DND-41 (cell line): ENCODE measurements around the gene WDR5.

Experiments used
- ATAC-seq: fragments of 200-7000 bp; cut with Tn5 transposase; 3 replicates; pipeline ENCODE4 v1.9.1; 2021; ENCODE audit warnings: low read depth; ENCODE audit not compliant: insufficient read depth
- DNase-seq: peaks from one replicate; pipeline ENCODE4 v3.0.0-alpha.2; 2020
- H2AFZ ChIP-seq: 2 replicates; pipeline ENCODE4 v1.6.0; 2012; ENCODE audit warnings: low read depth, low read length
- H3K27ac ChIP-seq: 2 replicates; pipeline ENCODE4 v1.5.1; 2012; ENCODE audit warnings: low read length, inconsistent platforms
- H3K27me3 ChIP-seq: fragments of 200-600 bp; sonication (generic); 2 replicates; pipeline ENCODE4 v1.6.0; 2012; ENCODE audit warnings: low read length, mild to moderate bottlenecking, inconsistent platforms; ENCODE audit not compliant: insufficient read depth, poor library complexity
- H3K36me3 ChIP-seq: 2 replicates; pipeline ENCODE4 v1.5.1; 2012; ENCODE audit warnings: low read length, inconsistent platforms; ENCODE audit not compliant: insufficient read depth
- H3K4me1 ChIP-seq: 2 replicates; pipeline ENCODE4 v1.5.1; 2012; ENCODE audit warnings: mild to moderate bottlenecking, low read length; ENCODE audit not compliant: insufficient read depth
- H3K4me2 ChIP-seq: 2 replicates; pipeline ENCODE4 v1.6.0; 2012; ENCODE audit warnings: mild to moderate bottlenecking, moderate library complexity, low read length, inconsistent platforms; ENCODE audit not compliant: insufficient read depth
- H3K4me3 ChIP-seq, 2 experiments: fragments of 200-600 bp in 1 of 2; shearing (Covaris generic) in 1 of 2; 2 replicates each; pipeline ENCODE4 v1.5.1; 2012 to 2016; ENCODE audit warnings: inconsistent platforms in 2 of 2, low read length in 2 of 2, mild to moderate bottlenecking in 2 of 2, low read depth in 1 of 2, moderate library complexity in 1 of 2
- H3K79me2 ChIP-seq: 2 replicates; pipeline ENCODE4 v1.6.0; 2012; ENCODE audit warnings: low read length, inconsistent platforms; ENCODE audit not compliant: insufficient read depth
- H3K9ac ChIP-seq: 2 replicates; pipeline ENCODE4 v1.6.0; 2012; ENCODE audit warnings: low read depth, mild to moderate bottlenecking, inconsistent platforms, low read length, moderate library complexity
- H3K9me3 ChIP-seq: 2 replicates; pipeline ENCODE4 v1.5.1; 2012; ENCODE audit warnings: low read length, moderate library complexity, mild to moderate bottlenecking, inconsistent platforms; ENCODE audit not compliant: insufficient read depth, severe bottlenecking
- H4K20me1 ChIP-seq: 2 replicates; pipeline ENCODE4 v1.6.0; 2012; ENCODE audit warnings: low read length; ENCODE audit not compliant: insufficient read depth
- CTCF ChIP-seq: IDR thresholded peaks from 2 replicates; pipeline ENCODE4 v1.5.1; 2012; ENCODE audit warnings: borderline replicate concordance, low read length, moderate library complexity, mild to moderate bottlenecking; ENCODE audit not compliant: poor library complexity, severe bottlenecking; ENCODE audit errors: extremely low read depth
- EZH2 ChIP-seq: IDR thresholded peaks from 3 replicates; pipeline ENCODE4 v1.6.1; 2012; ENCODE audit warnings: borderline replicate concordance, low read depth, mild to moderate bottlenecking, moderate library complexity, low read length, inconsistent platforms; ENCODE audit not compliant: severe bottlenecking

Gene WDR5

GRCh38 chr9:134159566-134160245, 23.8 kb downstream of the WDR5 start:
- Histone ChIP-seq H3K79me2 (no peaks in the 10 kb centered on the region), H3K36me3 (peaks cover 50% of the 10 kb centered on the region), H3K4me2 (no peak overlapping the region)

DNA sequence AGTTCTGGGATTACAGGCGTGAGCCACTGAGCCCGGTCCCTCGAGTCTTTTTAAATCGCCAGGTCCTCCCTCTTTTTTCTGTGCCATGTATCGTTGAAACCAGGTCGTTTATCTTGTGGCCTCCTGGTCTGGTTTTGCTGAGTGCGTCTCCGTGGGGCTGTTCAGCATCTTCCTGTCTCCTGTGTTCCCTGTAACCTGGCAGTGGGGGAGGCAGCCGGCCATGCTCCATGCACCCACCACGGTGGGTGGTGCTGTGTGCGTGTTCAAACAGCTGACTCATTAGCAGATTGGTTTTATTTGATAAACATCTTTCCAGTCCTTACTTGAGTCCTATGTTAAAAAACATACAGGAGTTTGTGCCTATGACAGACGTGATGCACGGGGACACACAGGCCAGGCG, 25.8 kb downstream of the WDR5 start:
- Histone ChIP-seq H3K36me3 (peaks cover 33% of the 10 kb centered on the region), H2AFZ (no peak overlapping the region), H3K9ac (no peak overlapping the region), H4K20me1 (no peaks in the 10 kb centered on the region; the same call in 1 of the 2 replicates), H3K4me1 (peaks cover 4% of the 10 kb centered on the region), H3K4me3 (no peak overlapping the region), H3K9me3 (no peaks in the 10 kb centered on the region), H3K27me3 (no peaks in the 10 kb centered on the region), H3K4me2 (no peak overlapping the region), H3K27ac (no peak overlapping the region), H3K79me2 (peaks cover 13% of the 10 kb centered on the region)
- ATAC-seq (no peak), DNase-seq (no peak)
- TF ChIP-seq CTCF (no peak), EZH2 (no peak)

More at GRCh38 chr9:134159566-134160245, 23.8 kb downstream of the WDR5 start:
- Histone ChIP-seq H3K27me3 (no peaks in the 10 kb centered on the region), H3K27ac (no peak overlapping the region), H3K9me3 (no peaks in the 10 kb centered on the region), H3K4me3 (no peak overlapping the region), H3K4me1 (peaks cover 4% of the 10 kb centered on the region), H4K20me1 (peaks cover 2% of the 10 kb centered on the region; the same call in 1 of the 2 replicates), H2AFZ (no peak overlapping the region), H3K9ac (no peak overlapping the region)
- ATAC-seq (no peak), DNase-seq (no peak)
- TF ChIP-seq CTCF (no peak), EZH2 (no peak)

DNA sequence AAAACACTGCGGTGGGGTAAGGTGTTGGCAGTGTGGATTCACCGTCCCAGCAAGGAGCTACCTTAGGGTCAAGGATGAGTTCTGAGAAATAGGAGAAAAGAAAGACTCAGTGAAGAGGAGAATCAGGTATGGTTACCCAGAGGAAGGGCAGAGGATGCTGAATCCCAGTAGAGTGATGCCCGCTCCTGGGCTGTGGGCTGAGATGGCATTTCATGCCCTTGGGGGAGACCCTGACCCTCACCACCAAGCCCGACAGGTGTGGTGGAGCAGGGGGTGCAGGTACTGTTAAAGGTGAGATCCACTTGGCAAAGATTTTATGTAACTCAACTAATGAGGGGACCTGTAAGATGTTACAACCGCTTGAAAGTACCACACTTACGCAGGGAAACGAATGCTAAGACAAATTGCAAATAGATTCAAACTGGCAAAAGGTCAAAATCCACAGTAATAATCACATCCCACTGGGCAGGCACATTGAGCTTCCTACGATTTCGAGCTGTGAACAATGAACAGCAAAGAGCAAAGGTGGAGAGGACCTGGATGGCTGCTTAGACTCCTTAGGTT, 26.4 kb downstream of the WDR5 start:
- H2AFZ ChIP-seq: no peak overlapping the region
- H3K27ac ChIP-seq: no peak overlapping the region
- peaks cover 27% of the 10 kb centered on the region for H3K36me3 ChIP-seq
- H3K4me3 ChIP-seq: no peak overlapping the region
- TF ChIP-seq CTCF (no peak), EZH2 (no peak)
- no peaks in the 10 kb centered on the region for H3K27me3 ChIP-seq
- H3K9ac ChIP-seq: no peak overlapping the region
- no peak for ATAC-seq
- peaks cover 13% of the 10 kb centered on the region for H3K79me2 ChIP-seq
- H3K9me3 ChIP-seq: no peaks in the 10 kb centered on the region
- DNase-seq: no peak
- H3K4me2 ChIP-seq: no peak overlapping the region
- H3K4me1 ChIP-seq: peaks cover 4% of the 10 kb centered on the region
- H4K20me1 ChIP-seq: no peaks in the 10 kb centered on the region; the same call in 1 of the 2 replicates
